Coronary artery (tissue), 2 donors: ENCODE results near the gene OR6S1.

Experiments used
- DNase-seq: peaks from one replicate; pipeline ENCODE4 v3.0.0-alpha.2; 2017; ENCODE audit warnings: low spot score
- H3K27ac ChIP-seq, 2 donors: fragments of 200-600 bp; sonication (generic); one replicate each; pipeline ENCODE4 v1.5.1; 2016 to 2019
- H3K4me3 ChIP-seq: fragments of 200-600 bp; sonication (generic); 2 replicates; pipeline ENCODE4 v1.5.1; 2016; ENCODE audit warnings: mild to moderate bottlenecking, moderate library complexity
- CTCF ChIP-seq: fragments of 200-600 bp; sonication (generic); IDR thresholded peaks from one replicate; pipeline ENCODE4 v1.5.1; 2019; ENCODE audit warnings: antibody characterized with exemption

Gene OR6S1

GRCh38 chr14:20611277-20611676 lies 30.2 kb downstream of the OR6S1 start:
- DNase-seq: no peak
- H3K27ac ChIP-seq: no peak overlapping the region
- H3K4me3 ChIP-seq: no peak overlapping the region
- no peak for TF ChIP-seq CTCF

GRCh38 chr14:20610002-20610765 lies 31.3 kb downstream of the OR6S1 start:
- TF ChIP-seq CTCF: no peak
- H3K27ac ChIP-seq: peak overlapping the region; percentile 51 to 86
- H3K4me3 ChIP-seq: peak overlapping the region; percentile 89
- no peak for DNase-seq

GRCh38 chr14:20609215-20610001 lies 32.1 kb downstream of the OR6S1 start:
- H3K27ac ChIP-seq: peak overlapping the region; percentile 51 to 86
- DNase-seq: no peak
- peak; percentile 80 for TF ChIP-seq CTCF
- peak overlapping the region; percentile 89 for H3K4me3 ChIP-seq

- TF ChIP-seq CTCF: no peak
- DNase-seq: no peak
- H3K4me3 ChIP-seq: no peak overlapping the region
- H3K27ac ChIP-seq: no peak overlapping the region
Observed at GRCh38 chr14:20608383-20609110, 32.9 kb downstream of the OR6S1 start.

GRCh38 chr14:20607617-20608016 lies 33.9 kb downstream of the OR6S1 start:
- no peak overlapping the region for H3K27ac ChIP-seq
- no peak for TF ChIP-seq CTCF
- DNase-seq: no peak

GRCh38 chr14:20606902-20607242 lies 34.6 kb downstream of the OR6S1 start:
- H3K27ac ChIP-seq: no peak overlapping the region
- no peak overlapping the region for H3K4me3 ChIP-seq
- no peak for TF ChIP-seq CTCF
- DNase-seq: no peak

More at GRCh38 chr14:20607617-20608016, 33.9 kb downstream of the OR6S1 start:
- no peak overlapping the region for H3K4me3 ChIP-seq
